SH-SY5Y (cell line): ENCODE measurements around the gene C20orf204.

Source experiments
- GATA2 ChIP-seq: IDR thresholded peaks from 2 replicates; pipeline ENCODE4 v1.6.1; 2011; ENCODE audit warnings: mild to moderate bottlenecking, low read depth, low read length
- GATA3 ChIP-seq: IDR thresholded peaks from 2 replicates; pipeline ENCODE4 v1.6.1; 2011; ENCODE audit warnings: low read depth, mild to moderate bottlenecking, low read length, moderate library complexity

GRCh38 chr20:64044484-64045247 lies 8.7 kb downstream of the C20orf204 start:
- TF ChIP-seq GATA2 (no peak), GATA3 (no peak)
